RWPE2 (cell line): ENCODE results near the gene NYNRIN.

Experiments
- ATAC-seq: fragments of 200-7000 bp; cut with Tn5 transposase; 3 replicates; pipeline ENCODE4 v1.9.1; 2021; ENCODE audit warnings: low read depth
- DNase-seq: peaks from one replicate; pipeline ENCODE4 v3.0.0-alpha.2; 2020; ENCODE audit warnings: low spot score
- H3K27ac ChIP-seq: fragments of 450-650 bp; 2 replicates; pipeline ENCODE4 v1.5.1; 2017; ENCODE audit warnings: mild to moderate bottlenecking; ENCODE audit not compliant: poor library complexity, severe bottlenecking
- H3K27me3 ChIP-seq: fragments of 250-450 bp; sonication (Bioruptor Pico); 2 replicates; pipeline ENCODE4 v1.5.1; 2021; ENCODE audit warnings: mild to moderate bottlenecking, moderate library complexity; ENCODE audit not compliant: insufficient read depth, poor library complexity, severe bottlenecking
- H3K36me3 ChIP-seq: fragments of 250-450 bp; sonication (Bioruptor Pico); 2 replicates; pipeline ENCODE4 v1.5.1; 2020; ENCODE audit warnings: low read depth, mild to moderate bottlenecking, moderate library complexity
- H3K4me1 ChIP-seq: fragments of 250-450 bp; sonication (Bioruptor Pico); 2 replicates; pipeline ENCODE4 v1.5.1; 2021; ENCODE audit warnings: mild to moderate bottlenecking, moderate library complexity; ENCODE audit not compliant: insufficient read depth, poor library complexity, severe bottlenecking
- H3K4me3 ChIP-seq: fragments of 250-450 bp; sonication (Bioruptor Pico); 2 replicates; pipeline ENCODE4 v1.5.1; 2021; ENCODE audit warnings: mild to moderate bottlenecking, moderate library complexity; ENCODE audit not compliant: severe bottlenecking
- H3K9me3 ChIP-seq: fragments of 250-450 bp; sonication (Bioruptor Pico); 2 replicates; pipeline ENCODE4 v1.5.1; 2021; ENCODE audit warnings: mild to moderate bottlenecking, moderate library complexity; ENCODE audit not compliant: severe bottlenecking
- TF ChIP-seq, protein P1 (sequence below): fragments of 450-650 bp; IDR thresholded peaks from one replicate; pipeline ENCODE4 v1.5.1; 2017; ENCODE audit warnings: mild to moderate bottlenecking, moderate library complexity; ENCODE audit not compliant: poor library complexity, severe bottlenecking

NYNRIN gene

GRCh38 chr14:24437020-24437735 is 38.4 kb downstream of the NYNRIN start:
- no peak for ATAC-seq
- H3K4me3 ChIP-seq: no peak overlapping the region
- H3K36me3 ChIP-seq: peaks cover 84% of the 10 kb centered on the region
- TF ChIP-seq, protein P1, sequence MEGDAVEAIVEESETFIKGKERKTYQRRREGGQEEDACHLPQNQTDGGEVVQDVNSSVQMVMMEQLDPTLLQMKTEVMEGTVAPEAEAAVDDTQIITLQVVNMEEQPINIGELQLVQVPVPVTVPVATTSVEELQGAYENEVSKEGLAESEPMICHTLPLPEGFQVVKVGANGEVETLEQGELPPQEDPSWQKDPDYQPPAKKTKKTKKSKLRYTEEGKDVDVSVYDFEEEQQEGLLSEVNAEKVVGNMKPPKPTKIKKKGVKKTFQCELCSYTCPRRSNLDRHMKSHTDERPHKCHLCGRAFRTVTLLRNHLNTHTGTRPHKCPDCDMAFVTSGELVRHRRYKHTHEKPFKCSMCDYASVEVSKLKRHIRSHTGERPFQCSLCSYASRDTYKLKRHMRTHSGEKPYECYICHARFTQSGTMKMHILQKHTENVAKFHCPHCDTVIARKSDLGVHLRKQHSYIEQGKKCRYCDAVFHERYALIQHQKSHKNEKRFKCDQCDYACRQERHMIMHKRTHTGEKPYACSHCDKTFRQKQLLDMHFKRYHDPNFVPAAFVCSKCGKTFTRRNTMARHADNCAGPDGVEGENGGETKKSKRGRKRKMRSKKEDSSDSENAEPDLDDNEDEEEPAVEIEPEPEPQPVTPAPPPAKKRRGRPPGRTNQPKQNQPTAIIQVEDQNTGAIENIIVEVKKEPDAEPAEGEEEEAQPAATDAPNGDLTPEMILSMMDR: peak; percentile 63
- no peaks in the 10 kb centered on the region for H3K27me3 ChIP-seq
- H3K9me3 ChIP-seq: no peaks in the 10 kb centered on the region
- no peak for DNase-seq
- no peak overlapping the region for H3K27ac ChIP-seq
- H3K4me1 ChIP-seq: peaks cover 6% of the 10 kb centered on the region

- Histone ChIP-seq H3K9me3 (no peaks in the 10 kb centered on the region), H3K27me3 (no peaks in the 10 kb centered on the region), H3K27ac (no peak overlapping the region), H3K36me3 (peaks cover 79% of the 10 kb centered on the region), H3K4me3 (no peak overlapping the region), H3K4me1 (peaks cover 6% of the 10 kb centered on the region)
- ATAC-seq (no peak), DNase-seq (no peak)
- TF ChIP-seq, protein P1: no peak
Measured at GRCh38 chr14:24437736-24438067, 38.9 kb downstream of the NYNRIN start.

DNA sequence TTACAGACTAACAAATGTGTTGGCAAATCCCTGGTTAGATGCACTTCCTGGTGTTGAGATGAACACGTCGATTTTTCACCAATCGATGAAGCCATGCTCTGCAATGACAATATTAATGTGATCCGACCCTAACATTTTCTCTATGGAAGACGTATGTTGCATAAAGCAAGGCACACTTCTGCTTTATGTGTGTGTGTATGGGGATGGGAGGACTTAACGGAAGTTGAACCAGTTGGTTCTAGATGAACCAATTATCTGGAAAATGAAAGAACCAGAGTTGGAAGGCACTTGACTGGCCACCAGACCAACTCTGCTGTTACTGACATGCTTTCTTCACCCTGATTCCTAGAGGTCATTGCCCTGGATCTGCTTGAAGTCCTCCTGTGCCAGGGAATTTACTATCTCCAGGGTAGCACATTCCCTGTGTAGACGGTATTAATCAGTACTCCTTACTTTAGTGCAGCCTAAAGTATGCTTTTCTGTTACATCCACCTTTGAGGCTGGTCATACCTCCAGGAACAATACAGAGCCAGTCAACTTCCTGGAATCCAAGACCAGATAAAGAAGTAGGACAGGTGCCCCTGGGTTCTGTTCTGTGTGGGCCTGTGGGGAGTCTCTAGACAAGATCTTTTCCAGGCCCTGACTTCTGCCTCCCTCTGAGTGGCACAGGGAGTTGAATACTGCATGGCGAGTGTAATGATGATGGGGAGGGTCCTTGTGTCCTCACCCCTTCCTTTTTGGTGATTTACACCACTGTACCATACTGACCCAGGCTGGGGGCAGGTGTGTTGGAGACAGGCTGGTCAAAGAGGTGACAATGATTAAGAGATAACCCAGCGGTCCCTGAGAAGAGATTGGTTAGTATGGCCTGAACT is 39.7 kb downstream of the NYNRIN start:
- Histone ChIP-seq H3K9me3 (no peaks in the 10 kb centered on the region), H3K4me3 (no peak overlapping the region), H3K27me3 (no peaks in the 10 kb centered on the region), H3K4me1 (peaks cover 6% of the 10 kb centered on the region), H3K27ac (no peak overlapping the region), H3K36me3 (peaks cover 71% of the 10 kb centered on the region)
- TF ChIP-seq, protein P1: no peak
- ATAC-seq (no peak), DNase-seq (no peak)

GRCh38 chr14:24439257-24439656 is 40.5 kb downstream of the NYNRIN start:
- H3K4me1 ChIP-seq: peaks cover 6% of the 10 kb centered on the region
- H3K9me3 ChIP-seq: no peaks in the 10 kb centered on the region
- H3K27me3 ChIP-seq: no peaks in the 10 kb centered on the region
- TF ChIP-seq, protein P1: no peak
- peaks cover 64% of the 10 kb centered on the region for H3K36me3 ChIP-seq
- no peak overlapping the region for H3K27ac ChIP-seq
- ATAC-seq (no peak), DNase-seq (no peak)
- no peak overlapping the region for H3K4me3 ChIP-seq
